Posterior cingulate gyrus (tissue), 11 donors: ENCODE data around the gene DNAH6.
"Not testable (repeated sequence)": the region's sequence is repeated elsewhere in the genome, so short reads cannot be mapped to it uniquely, and the experiment has no call there.

Experiments used
- DNase-seq, 10 donors: peaks; one replicate each; pipeline versions ENCODE4 v3.0.0 to v3.0.0-alpha.2; 2020 to 2021; ENCODE audit warnings: mixed read lengths in 3 of 10
- intact Hi-C: fragments of 100-400 bp; cut with DNase I; formaldehyde crosslinking; loops from one replicate; pipeline ENCODE4 v1.15.1; 2023

The DNAH6 gene, protein sequence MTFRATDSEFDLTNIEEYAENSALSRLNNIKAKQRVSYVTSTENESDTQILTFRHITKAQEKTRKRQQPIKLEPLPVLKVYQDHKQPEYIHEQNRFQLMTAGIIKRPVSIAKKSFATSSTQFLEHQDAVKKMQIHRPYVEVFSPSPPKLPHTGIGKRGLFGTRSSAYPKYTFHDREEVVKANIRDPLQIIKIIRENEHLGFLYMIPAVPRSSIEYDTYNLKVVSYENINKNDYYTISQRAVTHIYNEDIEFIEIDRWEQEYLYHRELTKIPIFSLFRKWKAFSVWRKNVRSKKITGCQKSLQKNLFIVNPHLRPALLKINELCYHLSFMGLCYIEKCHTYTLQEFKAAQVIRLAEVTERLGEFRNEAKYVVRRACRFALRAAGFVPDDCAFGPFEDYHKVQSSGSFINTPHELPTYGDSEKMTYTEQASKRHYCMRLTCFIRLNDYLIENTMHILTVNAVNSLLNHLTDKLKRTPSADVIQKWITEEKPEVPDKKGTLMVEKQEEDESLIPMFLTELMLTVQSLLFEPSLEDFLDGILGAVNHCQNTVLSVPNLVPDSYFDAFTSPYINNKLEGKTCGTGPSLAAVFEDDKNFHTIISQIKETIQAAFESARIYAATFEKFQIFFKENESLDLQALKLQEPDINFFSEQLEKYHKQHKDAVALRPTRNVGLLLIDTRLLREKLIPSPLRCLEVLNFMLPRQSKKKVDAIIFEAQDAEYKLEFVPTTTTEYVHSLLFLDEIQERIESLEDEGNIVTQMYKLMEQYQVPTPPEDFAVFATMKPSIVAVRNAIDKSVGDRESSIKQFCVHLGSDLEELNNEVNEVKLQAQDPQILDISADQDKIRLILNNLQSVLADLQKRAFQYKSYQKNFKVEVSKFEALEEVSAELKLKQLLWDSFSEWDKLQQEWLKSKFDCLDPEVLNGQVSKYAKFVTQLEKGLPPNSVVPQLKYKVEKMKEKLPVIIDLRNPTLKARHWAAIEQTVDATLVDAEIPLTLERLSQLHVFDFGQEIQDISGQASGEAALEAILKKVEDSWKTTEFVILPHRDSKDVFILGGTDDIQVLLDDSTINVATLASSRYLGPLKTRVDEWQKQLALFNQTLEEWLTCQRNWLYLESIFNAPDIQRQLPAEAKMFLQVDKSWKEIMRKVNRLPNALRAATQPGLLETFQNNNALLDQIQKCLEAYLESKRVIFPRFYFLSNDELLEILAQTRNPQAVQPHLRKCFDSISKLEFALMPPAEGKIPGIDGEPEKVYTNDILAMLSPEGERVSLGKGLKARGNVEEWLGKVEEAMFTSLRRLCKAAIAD (N-terminal part only)

DNA sequence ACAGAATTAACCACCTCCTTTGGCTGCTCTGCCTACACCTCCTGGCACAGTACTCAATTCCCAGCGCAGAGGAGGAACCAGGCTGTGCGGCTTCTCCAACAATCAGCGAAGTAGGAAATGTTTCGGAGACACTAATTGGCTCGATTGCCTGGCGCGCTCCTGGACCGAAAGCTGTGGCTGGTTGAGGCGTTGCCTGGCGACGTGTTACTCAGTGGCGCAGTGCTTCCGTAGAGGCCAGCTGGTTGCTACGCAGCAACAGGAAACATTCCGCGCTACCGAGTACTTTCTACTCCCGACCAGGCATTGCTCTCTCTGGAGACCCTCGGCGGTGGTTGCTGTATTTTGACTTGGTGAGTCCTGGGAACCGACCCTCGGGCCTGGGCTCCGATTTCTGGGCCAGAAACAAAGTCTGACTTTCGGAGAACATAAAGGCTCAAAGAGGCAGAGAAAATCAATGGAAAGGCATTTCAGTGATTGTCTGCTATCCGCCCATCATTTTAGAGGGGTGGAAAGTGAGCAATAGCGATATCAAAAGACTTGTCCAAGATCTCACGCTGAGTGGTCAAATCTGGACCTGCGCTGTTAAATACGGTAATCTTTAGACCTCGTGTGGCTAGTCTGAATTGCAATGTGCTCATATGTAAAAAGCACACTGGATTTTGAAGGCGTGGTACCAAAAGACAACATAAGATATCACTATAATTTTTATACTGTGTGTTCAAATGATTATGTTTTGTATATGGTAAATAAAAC lies at the start of gene DNAH6:
TSS of gene DNAH6 (plus strand) at position 265 of the 753 bp plus-strand sequence. CDS start 1,329 bp downstream, outside the sequence.
- intact Hi-C loops, result no loop called here
- DNase-seq, result peak; percentile 76 to 98 (median 91)

DNA sequence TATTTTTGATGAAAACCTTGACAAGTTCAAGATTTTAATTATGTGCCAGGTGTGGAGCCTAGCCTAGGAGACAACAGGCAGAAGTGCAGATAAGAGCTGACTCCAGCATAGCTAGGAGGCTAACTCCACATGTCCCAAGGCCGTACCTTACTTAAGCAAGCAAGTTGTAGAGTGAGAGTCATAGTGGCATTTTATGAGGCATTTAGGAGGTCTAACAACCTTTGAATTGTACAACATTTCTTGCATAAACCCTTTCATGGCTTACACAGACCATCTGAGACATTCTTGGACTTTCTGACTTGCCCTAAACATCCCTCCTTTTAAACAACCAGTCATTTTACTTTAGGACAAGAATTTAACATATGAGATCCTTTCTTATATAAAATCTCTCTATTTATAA lies 48.9 kb upstream of the DNAH6 start:
- no peak for DNase-seq
- intact Hi-C loops, result no loop called here

DNA sequence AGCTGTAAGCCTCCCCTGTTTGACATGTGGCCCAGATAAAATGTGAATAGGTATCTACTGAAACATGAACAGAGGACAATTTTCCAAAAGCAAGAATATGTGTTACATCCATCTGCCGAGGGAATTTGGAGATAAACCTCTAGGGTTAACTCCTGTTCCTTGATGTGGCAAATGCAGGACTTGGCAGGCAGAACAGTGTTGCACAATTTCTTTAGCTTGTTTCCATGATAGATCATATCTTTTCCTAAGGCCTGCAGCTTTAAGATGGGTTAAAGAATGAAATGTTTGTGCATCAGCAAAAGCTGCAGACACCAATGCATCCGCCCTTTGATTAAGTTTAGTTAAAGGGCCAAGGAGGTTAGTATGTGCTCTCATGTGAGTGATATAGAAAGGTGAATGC lies 43.9 kb upstream of the DNAH6 start:
- DNase-seq, intact Hi-C loops: not testable (repeated sequence)

DNA sequence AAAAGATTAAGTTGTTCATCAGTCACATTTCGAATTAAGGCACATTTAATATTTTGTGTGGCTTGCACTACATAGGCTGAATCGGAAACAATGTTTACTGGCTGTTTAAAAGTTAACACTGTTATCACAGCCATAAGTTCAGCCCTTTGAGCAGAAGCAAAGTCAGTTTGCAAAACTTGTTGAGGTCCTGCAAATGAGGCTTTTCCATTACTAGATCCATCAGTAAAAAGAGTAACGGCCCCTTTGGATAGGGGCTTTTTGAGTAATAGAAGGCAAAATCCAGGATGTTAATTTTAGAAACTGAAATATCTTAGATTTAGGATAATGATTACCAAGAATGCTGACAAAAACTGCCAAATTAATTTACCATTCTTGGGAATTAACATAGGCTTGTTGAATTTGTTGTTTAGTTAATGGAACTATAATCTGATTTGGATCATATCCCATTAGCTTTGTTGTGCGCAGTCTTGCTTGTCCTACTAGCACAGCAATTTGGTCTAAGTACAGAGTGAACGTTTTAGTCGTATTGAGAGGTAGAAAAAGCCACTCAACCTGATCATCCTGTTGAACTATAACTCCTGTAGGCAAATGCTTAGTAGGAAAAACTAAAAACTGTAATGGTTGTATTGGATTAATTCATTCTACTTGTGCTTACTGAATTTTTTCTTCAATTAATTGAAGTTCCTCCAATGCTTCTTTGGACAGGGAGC lies 43.3 kb upstream of the DNAH6 start:
- intact Hi-C loops, result no loop called here

DNA sequence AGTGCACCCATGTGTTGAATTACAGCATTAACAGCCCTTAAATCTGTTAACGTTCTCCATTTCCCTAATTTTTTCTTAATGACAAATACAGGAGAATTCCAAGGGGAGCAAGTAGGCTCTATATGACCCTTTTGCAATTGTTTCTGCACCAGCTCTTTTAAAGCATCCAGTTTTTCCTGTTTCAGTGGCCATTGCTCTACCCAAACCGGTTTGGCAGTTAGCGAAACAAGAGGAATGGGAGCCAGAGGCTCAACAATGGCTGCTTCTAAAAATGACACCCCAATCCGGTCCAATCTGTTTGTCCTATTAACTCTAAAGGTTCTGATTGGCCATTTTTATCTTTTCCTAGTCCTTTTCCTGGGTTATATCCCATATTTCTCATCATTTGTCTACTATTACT lies 42.1 kb upstream of the DNAH6 start:
- DNase-seq, result no peak
- intact Hi-C loops, result no loop called here

More for the DNA sequence above, 43.3 kb upstream of the DNAH6 start:
- DNase-seq, result no peak

DNA sequence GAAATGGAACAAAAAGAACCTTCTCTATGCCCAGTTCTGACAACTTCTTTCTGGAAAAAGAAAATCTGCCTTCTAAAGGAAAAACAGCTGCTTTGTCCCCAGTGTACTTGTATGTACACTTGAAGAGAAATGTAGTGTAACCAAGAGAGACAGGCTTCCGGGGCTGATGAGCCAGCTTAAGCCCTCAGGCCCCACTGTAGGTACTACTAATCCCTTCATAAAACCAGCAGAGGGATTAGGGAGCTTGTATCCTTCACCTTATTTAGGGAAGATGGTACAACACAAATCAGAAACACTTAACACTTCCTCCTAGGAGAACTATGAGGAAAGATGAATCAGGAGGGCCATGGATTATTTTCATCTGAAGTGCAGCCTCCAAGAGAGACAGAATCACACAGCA lies 38.4 kb upstream of the DNAH6 start:
- intact Hi-C loops, result no loop called here
- no peak for DNase-seq

DNA sequence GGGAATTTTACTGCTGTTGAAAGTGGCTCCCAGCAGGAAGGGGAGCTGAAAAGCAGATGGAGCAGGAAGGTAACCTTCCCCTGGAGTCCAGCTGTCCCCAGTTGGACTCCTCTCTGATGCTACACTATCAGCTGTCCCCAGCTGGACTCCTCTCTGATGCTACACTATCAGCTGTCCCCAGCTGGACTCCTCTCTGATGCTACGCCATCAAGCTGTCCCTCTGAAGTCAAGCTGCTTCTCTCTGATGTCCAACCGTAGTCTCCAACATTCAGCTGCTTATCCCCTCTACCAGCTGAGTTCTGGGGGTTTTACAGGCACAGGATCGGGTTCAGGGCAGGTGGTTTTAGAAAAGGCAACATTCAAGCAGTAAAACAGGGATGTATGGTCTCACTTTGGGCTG lies 37.4 kb upstream of the DNAH6 start:
- intact Hi-C loops, result no loop called here
- DNase-seq, result no peak

DNA sequence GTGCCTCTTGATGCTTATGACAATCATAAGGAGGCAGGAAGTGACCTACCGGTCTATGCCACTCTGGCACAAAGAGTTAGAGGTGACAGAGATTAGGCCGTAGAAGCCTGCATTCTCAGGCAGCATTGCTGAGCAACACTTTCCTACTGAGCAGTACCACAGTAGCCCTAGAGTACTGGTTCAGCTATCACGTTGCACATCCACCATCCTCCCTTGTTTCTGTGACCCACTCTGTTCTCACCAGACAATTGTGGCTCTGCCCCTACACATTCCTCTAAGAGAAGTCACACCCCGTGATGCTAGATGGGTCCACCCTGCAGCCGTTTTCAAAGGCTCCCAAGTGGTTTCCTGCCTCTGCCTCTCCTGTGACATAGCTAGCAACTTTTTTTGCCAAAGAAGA lies 34.6 kb upstream of the DNAH6 start:
- peak in 2 of 10 donors; percentile 2 to 78 for DNase-seq
- intact Hi-C loops, result no loop called here

DNA sequence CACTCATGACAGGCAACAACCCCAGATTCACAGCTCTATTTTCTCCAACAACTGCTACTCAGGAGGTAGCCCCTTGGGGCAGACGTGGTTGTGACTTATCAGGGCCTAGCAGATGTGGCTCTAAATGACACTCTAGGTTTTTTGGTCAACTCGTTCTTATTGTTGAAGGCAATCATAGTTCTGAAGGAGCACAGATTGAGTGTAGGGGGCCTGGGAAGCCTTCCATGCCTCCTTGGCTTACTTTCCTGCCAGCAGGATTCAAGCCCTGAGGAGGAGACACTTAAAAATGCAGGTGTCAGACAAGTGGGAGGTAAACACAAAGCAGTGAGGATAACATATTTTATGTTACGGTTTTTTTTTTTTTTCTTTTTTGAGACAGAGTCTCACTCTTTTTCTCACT lies 33.7 kb upstream of the DNAH6 start:
- intact Hi-C loops, result no loop called here
- peak in 8 of 10 donors; percentile 21 to 86 (median 37) for DNase-seq

DNA sequence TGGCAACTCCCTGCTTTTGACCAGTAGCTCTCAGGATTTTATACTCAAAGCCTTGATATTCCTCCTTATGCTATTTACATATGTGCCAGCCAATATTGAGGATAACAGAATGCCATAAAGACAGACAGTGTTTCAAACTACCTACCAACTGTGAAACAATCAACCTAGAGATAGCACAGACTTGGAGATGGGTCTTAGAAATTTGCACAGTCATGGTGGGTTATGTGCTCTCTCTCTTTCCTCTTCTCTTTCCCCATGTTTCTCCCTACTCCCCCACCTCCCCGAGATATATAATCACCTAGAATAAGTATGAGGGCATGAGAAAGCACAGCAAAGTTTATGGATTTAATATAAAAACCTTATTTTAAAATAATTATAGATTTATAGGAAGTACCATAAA lies 33.0 kb upstream of the DNAH6 start:
- intact Hi-C loops, result no loop called here
- no peak for DNase-seq

DNA sequence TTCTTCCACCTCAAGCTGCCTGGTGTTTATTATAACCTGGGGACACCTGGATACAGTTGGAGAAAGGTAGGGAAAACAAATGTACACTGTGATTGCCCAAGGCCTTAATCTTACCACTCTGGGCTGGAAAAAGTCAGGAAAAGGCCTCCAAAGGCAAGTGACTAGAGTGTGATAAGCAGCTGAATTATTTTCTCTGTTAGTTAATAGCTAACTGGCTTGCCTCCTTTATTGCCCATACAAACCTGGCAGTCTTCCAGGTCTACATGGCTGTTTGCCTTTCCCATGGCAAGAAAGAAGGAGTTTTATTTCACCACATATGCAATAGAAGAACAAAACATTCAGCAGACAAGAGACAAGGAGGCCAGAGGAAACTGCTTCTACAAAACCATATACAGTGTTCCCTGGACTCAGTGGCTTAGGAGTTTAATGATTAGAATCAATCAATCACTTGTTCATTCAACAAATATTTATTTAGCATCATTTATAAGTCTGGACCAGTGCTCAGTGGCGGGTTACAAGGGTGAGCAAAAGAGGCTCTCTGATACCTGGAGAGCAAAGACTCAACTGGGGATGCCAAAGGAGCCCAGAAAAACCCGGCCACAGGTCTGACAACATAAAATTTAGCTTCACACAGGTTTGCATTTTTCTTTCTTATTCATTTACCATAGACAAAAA lies 29.7 kb upstream of the DNAH6 start:
- DNase-seq, result no peak
- intact Hi-C loops, result no loop called here

DNA sequence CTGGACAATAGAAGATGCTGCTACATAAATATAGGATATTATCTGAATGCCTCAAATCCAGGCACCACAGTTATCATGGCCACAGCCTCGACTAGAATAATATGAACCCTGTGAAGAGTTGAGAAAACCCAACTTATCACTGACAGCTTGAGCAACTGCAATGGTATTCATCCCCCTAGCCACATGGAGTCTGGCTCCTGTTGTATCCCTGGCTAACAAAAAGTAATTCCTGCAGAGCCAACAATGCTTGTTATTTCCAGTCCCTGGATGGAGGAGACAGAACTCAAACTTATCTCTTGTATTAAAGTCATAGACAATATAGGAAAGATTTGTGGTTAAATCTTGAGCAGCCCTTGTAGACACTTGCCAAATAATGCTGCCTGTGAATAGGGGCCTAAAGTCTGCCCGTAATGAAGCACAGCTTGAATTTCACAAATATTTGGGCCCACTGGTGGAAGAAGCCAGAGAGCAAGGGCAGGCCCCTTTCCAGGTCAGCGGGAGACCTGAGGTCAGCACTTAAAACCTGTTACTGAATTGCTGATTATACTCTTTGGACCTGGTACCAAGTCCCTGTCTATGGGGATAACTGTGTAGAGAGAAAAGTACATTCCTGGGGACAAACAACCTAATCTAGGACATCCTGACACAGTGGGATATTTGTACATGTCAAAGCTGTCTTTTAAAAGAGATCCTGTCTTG lies 28.9 kb upstream of the DNAH6 start:
- no peak for DNase-seq
- intact Hi-C loops, result no loop called here

DNA sequence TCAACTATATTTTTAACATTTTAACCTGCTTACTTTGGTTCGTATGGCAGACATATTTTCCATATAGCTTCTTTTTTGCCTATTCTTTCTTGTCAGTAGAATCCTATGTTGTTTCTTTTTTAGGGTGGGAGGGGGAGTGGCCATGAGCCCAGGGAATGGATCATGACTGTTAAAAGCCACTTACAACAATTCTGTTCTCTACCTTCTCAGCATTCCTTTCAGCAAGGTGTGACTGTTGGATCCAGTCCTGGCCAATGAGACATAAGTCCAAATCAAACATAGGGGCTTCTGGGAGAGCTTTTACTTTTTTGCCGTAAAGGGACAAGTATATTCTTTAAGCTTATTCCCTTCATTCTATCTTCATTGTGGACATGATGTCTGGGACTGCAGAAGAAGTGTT lies 25.0 kb upstream of the DNAH6 start:
- intact Hi-C loops, result no loop called here
- no peak for DNase-seq

DNA sequence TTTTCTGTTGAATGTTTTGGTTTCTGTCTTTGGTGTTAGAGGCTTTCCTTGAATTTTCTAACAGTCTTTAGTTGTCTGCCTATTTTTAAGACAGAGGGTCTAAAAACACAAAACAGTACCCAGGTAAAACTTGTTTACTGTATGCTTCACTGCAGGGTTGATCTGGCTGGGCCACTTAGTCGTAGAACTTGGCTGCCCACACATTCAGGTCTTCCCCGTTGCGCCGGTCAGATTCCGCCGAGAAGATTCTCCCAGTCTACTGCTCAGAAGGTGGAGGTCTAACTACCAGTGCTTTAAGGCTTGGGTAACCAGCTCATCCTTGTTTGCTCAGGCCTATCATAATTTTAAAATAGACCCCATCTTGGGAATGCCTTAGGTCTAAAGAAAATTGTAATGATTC lies 24.6 kb upstream of the DNAH6 start:
- intact Hi-C loops, result no loop called here
- no peak for DNase-seq

DNA sequence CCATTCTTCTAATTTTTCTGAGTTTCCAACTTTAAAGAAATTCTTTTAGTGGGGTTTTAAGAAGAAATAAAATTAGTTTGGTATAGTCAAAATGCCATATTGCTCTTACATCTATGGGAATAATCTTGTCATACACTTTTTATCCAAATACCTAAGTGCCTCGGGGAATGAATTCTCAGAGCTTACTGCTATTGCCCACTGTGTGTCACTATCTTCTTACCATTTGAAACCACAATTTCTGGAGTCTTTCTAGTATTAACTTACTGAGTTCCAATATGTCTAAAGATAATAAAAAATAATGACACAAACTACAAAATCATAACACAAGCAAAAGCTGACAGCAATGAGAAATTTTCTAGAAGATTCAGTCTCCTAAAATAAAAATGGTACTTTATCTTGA lies 23.7 kb upstream of the DNAH6 start:
- no peak for DNase-seq
- intact Hi-C loops, result no loop called here

DNA sequence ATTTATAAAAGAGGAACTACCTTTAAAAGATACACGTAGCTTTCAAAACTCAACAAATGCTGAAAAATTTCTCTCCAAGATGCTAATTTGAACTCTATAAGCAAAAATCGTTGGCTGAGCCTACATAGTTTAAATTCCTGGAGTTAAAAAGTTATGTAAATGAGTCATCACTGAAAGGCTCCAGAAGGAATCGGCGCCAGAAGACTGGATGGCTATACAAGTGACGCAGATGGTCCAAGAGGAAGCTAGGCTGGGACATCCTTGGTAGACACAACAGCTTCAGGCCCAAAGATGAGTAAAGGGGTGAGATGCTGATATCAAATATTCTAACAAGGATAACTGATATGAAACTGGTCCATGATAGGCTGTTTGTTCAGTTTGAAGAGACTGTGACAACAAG lies 22.8 kb upstream of the DNAH6 start:
- DNase-seq, result peak in 3 of 10 donors; percentile 13 to 72 (median 71)
- intact Hi-C loops, result no loop called here

DNA sequence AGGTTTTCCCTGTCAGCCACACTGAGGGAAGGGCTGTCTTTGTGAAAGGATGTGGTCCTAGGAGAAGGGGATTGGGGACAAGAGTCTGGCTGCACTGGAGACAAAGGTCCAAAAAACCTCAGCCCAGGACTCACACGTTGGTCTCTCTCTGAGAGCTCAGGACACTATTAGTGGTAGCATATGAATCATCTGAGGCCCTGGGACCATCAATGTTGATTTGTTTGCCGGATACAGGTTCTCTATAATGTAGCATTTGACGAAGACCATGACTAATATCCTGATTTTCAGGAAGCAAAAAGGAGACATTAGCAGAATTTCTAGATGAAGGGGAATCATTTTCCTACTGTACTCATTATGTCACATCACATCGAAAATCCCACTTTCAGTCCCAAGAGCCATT lies 22.2 kb upstream of the DNAH6 start:
- intact Hi-C loops, result loop anchor here (2.0 kb wide), 2 partner anchors 137 to 433 kb away; no protein-coding TSS in a partner anchor
- DNase-seq, result no peak

DNA sequence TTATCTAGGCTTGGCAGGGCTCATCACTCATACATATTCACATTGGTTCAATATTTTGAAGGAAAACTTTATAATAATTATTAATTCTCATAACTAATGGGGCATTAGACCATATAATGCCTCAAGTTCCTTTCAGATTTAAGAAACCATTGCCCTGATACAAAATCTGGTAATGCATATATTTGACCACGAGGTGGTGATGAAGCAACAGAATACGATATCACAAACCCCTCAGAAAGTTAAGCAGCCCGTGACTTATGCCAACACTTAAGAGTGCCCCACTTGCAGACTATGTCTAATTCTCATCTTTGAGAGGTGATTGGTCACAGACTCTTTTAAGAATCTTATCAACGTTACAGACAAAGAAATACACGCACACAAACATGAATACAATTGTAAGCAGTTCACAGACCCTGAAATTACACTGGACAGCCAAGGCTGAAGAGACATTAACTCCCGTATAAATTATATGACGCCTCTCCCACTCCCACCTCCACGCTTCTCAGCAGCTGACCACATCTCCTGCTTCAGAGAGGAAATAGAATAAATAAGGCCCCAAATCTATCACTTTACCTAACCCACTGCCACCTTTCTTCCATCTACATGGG lies 20.7 kb upstream of the DNAH6 start:
- intact Hi-C loops, result loop anchor here (2.0 to 5.0 kb wide), 3 partner anchors 135 to 431 kb away; partner anchors contain the start of gene TRABD2A
- no peak for DNase-seq
